GM18907 (cell line): ENCODE measurements around the gene LPP.

ENCODE experiments used
- ATAC-seq: cut with Tn5 transposase; IDR thresholded peaks from one replicate; pipeline ENCODE4 v1.9.1; 2021; ENCODE audit warnings: mild to moderate bottlenecking, moderate library complexity; ENCODE audit not compliant: unreplicated experiment

The LPP gene

GRCh38 chr3:188270423-188270972 is 116.5 kb downstream of the LPP start:
- ATAC-seq: no peak

- no peak for ATAC-seq
Observed at GRCh38 chr3:188271226-188271914, 117.4 kb downstream of the LPP start.

GRCh38 chr3:188272481-188273372 is 118.8 kb downstream of the LPP start:
- ATAC-seq: no peak

GRCh38 chr3:188274249-188274915 is 120.4 kb downstream of the LPP start:
- ATAC-seq: no peak

GRCh38 chr3:188276375-188276774 is 122.4 kb downstream of the LPP start:
- ATAC-seq: no peak

- ATAC-seq: no peak
Observed at GRCh38 chr3:188278717-188279324, 124.9 kb downstream of the LPP start.

GRCh38 chr3:188279502-188280335 is 125.8 kb downstream of the LPP start:
- ATAC-seq: no peak

- no peak for ATAC-seq
Observed at GRCh38 chr3:188280627-188281026, 126.7 kb downstream of the LPP start.

- ATAC-seq: no peak
Observed at GRCh38 chr3:188282871-188283270, 128.9 kb downstream of the LPP start.

GRCh38 chr3:188283347-188283746 is 129.4 kb downstream of the LPP start:
- no peak for ATAC-seq

GRCh38 chr3:188284455-188285212 is 130.7 kb downstream of the LPP start:
- no peak for ATAC-seq

- ATAC-seq: no peak
Observed at GRCh38 chr3:188286087-188286513, 132.1 kb downstream of the LPP start.

- ATAC-seq: no peak
Observed at GRCh38 chr3:188287339-188287738, 133.4 kb downstream of the LPP start.

- no peak for ATAC-seq
Observed at GRCh38 chr3:188287762-188288505, 134.0 kb downstream of the LPP start.

GRCh38 chr3:188292251-188292650 is 138.3 kb downstream of the LPP start:
- no peak for ATAC-seq

GRCh38 chr3:188292827-188293226 is 138.9 kb downstream of the LPP start:
- no peak for ATAC-seq

GRCh38 chr3:188294113-188294512 is 140.2 kb downstream of the LPP start:
- no peak for ATAC-seq

GRCh38 chr3:188294823-188295487 is 141.0 kb downstream of the LPP start:
- no peak for ATAC-seq
